GM23248 (cell line): ENCODE data around the gene ATAD5. TPM values are rescaled to one million over a fixed set of nuclear protein-coding genes. Genes with fewer than 3 reads are reported as not detected.
"Not testable (repeated sequence)": the region's sequence is repeated elsewhere in the genome, so short reads cannot be mapped to it uniquely, and the experiment has no call there.

Experiments used
- DNase-seq: peaks from one replicate; pipeline ENCODE4 v3.0.0-alpha.2; 2015
- H2AFZ ChIP-seq: fragments of 200-600 bp; sonication (generic); 2 replicates; pipeline ENCODE4 v1.6.1; 2016; ENCODE audit warnings: antibody characterized with exemption
- H3F3A ChIP-seq: fragments of 200-600 bp; sonication (generic); 2 replicates; pipeline ENCODE4 v1.6.1; 2016; ENCODE audit warnings: mild to moderate bottlenecking, antibody characterized with exemption, mixed run types; ENCODE audit not compliant: insufficient read depth
- H3K27ac ChIP-seq: fragments of 200-600 bp; sonication (generic); 2 replicates; pipeline ENCODE4 v1.5.1; 2016; ENCODE audit warnings: mild to moderate bottlenecking
- H3K27me3 ChIP-seq: fragments of 200-600 bp; sonication (generic); replicated peaks from 2 replicates; pipeline ENCODE4 v1.6.1; 2016; ENCODE audit warnings: mild to moderate bottlenecking; ENCODE audit not compliant: insufficient read depth
- H3K36me3 ChIP-seq: fragments of 200-600 bp; sonication (generic); 2 replicates; pipeline ENCODE4 v1.6.1; 2016; ENCODE audit warnings: low read depth, mild to moderate bottlenecking
- H3K4me1 ChIP-seq: fragments of 200-600 bp; sonication (generic); 2 replicates; pipeline ENCODE4 v1.6.1; 2016; ENCODE audit warnings: mild to moderate bottlenecking; ENCODE audit not compliant: insufficient read depth
- H3K4me2 ChIP-seq: fragments of 200-600 bp; sonication (generic); one replicate; pipeline ENCODE4 v1.6.1; 2016; ENCODE audit warnings: mild to moderate bottlenecking; ENCODE audit not compliant: unreplicated experiment
- H3K4me3 ChIP-seq: fragments of 200-600 bp; sonication (generic); 2 replicates; pipeline ENCODE4 v1.5.1; 2016; ENCODE audit warnings: mild to moderate bottlenecking
- H3K79me2 ChIP-seq: fragments of 200-600 bp; sonication (generic); 2 replicates; pipeline ENCODE4 v1.6.1; 2016; ENCODE audit warnings: mild to moderate bottlenecking; ENCODE audit not compliant: insufficient read depth
- H3K9ac ChIP-seq: fragments of 200-600 bp; sonication (generic); 2 replicates; pipeline ENCODE4 v1.6.1; 2016; ENCODE audit warnings: mild to moderate bottlenecking
- H3K9me2 ChIP-seq: fragments of 200-600 bp; sonication (generic); 2 replicates; pipeline ENCODE4 v1.6.1; 2016; ENCODE audit warnings: mixed run types, mild to moderate bottlenecking, moderate library complexity; ENCODE audit not compliant: insufficient read depth
- H3K9me3 ChIP-seq: fragments of 200-600 bp; sonication (generic); one replicate; pipeline ENCODE4 v1.6.1; 2017; ENCODE audit warnings: low read depth
- H4K20me1 ChIP-seq: fragments of 200-600 bp; sonication (generic); 2 replicates; pipeline ENCODE4 v1.6.0; 2016; ENCODE audit not compliant: insufficient read depth
- EZH2 ChIP-seq: fragments of 200-600 bp; sonication (generic); IDR thresholded peaks from 2 replicates; pipeline ENCODE4 v1.6.1; 2018; ENCODE audit warnings: antibody characterized with exemption, mild to moderate bottlenecking; ENCODE audit not compliant: insufficient read depth, poor library complexity, severe bottlenecking
- EZH2phosphoT487 ChIP-seq: fragments of 200-600 bp; sonication (generic); IDR thresholded peaks from 2 replicates; pipeline ENCODE4 v1.6.1; 2018; ENCODE audit warnings: antibody characterized with exemption, moderate library complexity, mild to moderate bottlenecking, low read depth; ENCODE audit not compliant: insufficient read depth
- WGBS, 2 experiments: methylation state at CpG; one replicate each; pipeline ENCODE4 v1.1.6; 2015 to 2017; ENCODE audit warnings: low lambda C conversion rate in 2 of 2, low coverage in 1 of 2; ENCODE audit errors: missing lambda C conversion rate in 2 of 2; 5-methylcytosine and 5-hydroxymethylcytosine counted together
- in situ Hi-C: fragments of 300-500 bp; cut with MboI; formaldehyde crosslinking; loops from 2 replicates; pipeline ENCODE4 v1.15.0; 2020
- polyA plus RNA-seq: library from polyadenylated mRNA; unstranded; fragments of >200 nt; fragmentation: Nextera tagmentation; extraction: Ambion mirVana; gene quantifications from 2 replicates; pipeline ENCODE4 v1.2.1, GENCODE V29; 2016
- total RNA-seq: library from RNA; depleted of rRNA; stranded (reverse); fragments of >200 nt; shearing (Covaris generic); gene quantifications from 2 replicates; pipeline ENCODE4 v1.2.3, GENCODE V29; 2014

The ATAD5 gene
- total and polyA plus RNA-seq, 2 experiments from 2014 or later = 1.1 to 1.8 TPM

DNA sequence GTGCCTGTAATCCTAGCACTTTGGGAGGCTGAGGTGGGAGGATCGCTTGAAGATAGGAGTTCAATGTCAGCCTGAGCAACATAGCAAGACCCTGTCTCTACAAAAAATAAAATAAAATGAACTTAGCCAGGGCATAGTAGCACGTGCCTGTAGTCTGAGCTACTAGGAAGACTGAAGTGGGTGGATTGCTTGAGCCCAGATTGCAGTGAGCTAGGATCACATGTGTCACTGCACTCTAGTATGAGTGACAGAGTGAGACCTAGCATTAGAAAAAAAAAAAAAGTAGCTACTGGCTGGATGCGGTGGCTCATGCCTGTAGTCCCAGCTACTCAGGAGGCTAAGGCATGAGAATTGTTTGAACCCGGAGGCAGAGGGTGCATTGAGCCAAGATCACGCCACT lies 96.0 kb downstream of the ATAD5 start:
- H3K36me3 ChIP-seq = no peaks in the 10 kb centered on the region
- H3K4me2 ChIP-seq = no peak overlapping the region
- no peaks in the 10 kb centered on the region for H3F3A ChIP-seq
- no peaks in the 10 kb centered on the region for H3K9me3 ChIP-seq
- H3K9ac ChIP-seq = no peak overlapping the region
- no peak overlapping the region for H3K4me3 ChIP-seq
- no peak overlapping the region for H3K27ac ChIP-seq
- H2AFZ ChIP-seq = no peak overlapping the region
- no peaks in the 10 kb centered on the region for H4K20me1 ChIP-seq
- no peaks in the 10 kb centered on the region for H3K4me1 ChIP-seq
- H3K79me2 ChIP-seq = no peaks in the 10 kb centered on the region
- peaks cover 12% of the 10 kb centered on the region; the same call in 1 of the 2 replicates for H3K27me3 ChIP-seq
- 71 to 77% methylated on average over 5 of the region's 5 CpGs for WGBS, 2 experiments
- in situ Hi-C loops = no loop called here
- no peak for DNase-seq
- TF ChIP-seq EZH2 = no peak
- TF ChIP-seq EZH2phosphoT487 = no peak
- H3K9me2 ChIP-seq = no peaks in the 10 kb centered on the region

DNA sequence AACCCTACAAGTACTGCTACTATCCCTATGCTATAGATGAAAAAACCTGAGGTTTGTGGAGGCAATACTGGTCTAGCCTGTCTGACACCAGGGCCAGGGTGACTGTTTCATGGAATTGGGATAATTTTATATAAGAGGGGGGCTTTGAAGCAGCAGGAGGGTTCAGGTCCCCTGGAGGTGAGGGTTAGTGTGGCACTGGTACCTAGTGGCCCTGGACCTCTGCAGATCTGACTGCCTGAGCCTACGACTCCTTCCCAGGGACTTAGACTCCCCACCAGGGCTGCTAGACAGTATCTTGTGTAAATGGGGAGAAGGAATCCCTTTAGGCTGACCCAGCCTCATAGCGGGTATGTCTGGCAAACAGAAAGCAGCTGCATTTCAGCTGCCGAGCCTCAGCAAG lies 96.8 kb downstream of the ATAD5 start:
- in situ Hi-C loops = no loop called here
- H3K36me3 ChIP-seq = no peaks in the 10 kb centered on the region

DNA sequence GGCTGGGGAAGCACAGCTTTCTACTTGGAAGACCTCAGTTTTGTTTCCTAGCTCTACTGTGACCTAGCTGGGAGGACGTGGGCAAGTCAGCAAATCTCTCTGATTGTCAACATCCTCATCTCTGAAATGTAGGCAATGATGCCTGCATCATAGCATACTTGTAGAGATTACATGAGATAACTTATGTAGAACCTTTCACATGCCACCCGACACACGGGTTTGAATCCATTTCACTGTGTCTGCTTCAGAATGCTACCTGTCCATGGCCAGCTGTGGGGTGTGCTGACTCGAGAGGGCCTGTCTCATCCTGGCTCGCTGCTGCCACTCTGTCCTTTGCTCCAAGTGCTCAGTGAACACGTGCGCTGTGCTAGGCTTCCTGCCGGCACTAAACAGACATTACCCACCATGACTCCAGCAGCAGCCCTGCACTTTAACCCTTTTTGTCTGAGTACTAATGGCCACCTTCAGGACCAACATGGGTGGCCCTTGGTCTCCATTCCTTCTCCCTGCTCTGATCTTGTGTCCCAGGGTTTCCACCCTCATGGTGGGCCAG lies 97.4 kb downstream of the ATAD5 start:
- Histone ChIP-seq H3K9ac (no peak overlapping the region), H3K9me2 (no peaks in the 10 kb centered on the region), H2AFZ (no peak overlapping the region), H3K4me1 (no peaks in the 10 kb centered on the region), H3K79me2 (no peaks in the 10 kb centered on the region), H4K20me1 (no peaks in the 10 kb centered on the region), H3F3A (no peaks in the 10 kb centered on the region), H3K27me3 (peaks cover 3% of the 10 kb centered on the region; the same call in 1 of the 2 replicates), H3K4me3 (no peak overlapping the region), H3K36me3 (no peaks in the 10 kb centered on the region), H3K4me2 (no peak overlapping the region), H3K9me3 (no peaks in the 10 kb centered on the region), H3K27ac (no peak overlapping the region)
- no peak for DNase-seq
- TF ChIP-seq EZH2 = no peak
- no peak for TF ChIP-seq EZH2phosphoT487
- WGBS, 2 experiments = 38 to 40% methylated on average over 8 of the region's 8 CpGs
- in situ Hi-C loops = no loop called here

More for the DNA sequence above, 96.8 kb downstream of the ATAD5 start:
- no peak overlapping the region for H3K4me2 ChIP-seq
- DNase-seq = no peak
- no peak overlapping the region for H3K9ac ChIP-seq
- no peaks in the 10 kb centered on the region for H3K4me1 ChIP-seq
- H3K4me3 ChIP-seq = no peak overlapping the region
- H4K20me1 ChIP-seq = no peaks in the 10 kb centered on the region
- H3K27ac ChIP-seq = no peak overlapping the region
- TF ChIP-seq EZH2 (no peak), EZH2phosphoT487 (no peak)
- no peaks in the 10 kb centered on the region for H3K79me2 ChIP-seq
- no peak overlapping the region for H2AFZ ChIP-seq
- no peaks in the 10 kb centered on the region for H3K9me2 ChIP-seq
- H3K27me3 ChIP-seq = peaks cover 4% of the 10 kb centered on the region; the same call in 1 of the 2 replicates
- H3F3A ChIP-seq = no peaks in the 10 kb centered on the region
- 86% methylated on average over 3 of the region's 3 CpGs for WGBS, 2 experiments
- no peaks in the 10 kb centered on the region for H3K9me3 ChIP-seq

DNA sequence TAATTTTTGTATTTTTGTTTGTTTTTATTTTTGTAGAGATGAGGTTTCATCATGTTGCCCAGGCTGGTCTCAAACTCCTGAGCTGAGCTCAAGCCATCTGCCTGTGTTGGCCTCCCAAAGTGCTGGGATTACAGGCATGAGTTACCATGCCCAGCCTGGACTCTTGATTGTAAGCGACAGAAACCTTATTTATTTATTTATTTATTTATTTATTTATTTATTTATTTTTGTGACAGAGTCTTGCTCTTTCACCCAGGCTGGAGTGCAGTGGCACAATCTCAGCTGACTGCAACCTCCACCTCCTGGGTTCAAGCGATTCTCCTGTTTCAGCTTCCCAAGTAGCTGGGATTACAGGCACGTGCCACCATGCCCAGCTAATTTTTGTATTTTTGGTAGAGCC lies 98.1 kb downstream of the ATAD5 start:
- H3F3A ChIP-seq, DNase-seq, H2AFZ ChIP-seq, H3K79me2 ChIP-seq, H3K9ac ChIP-seq, H3K27me3 ChIP-seq, H3K4me3 ChIP-seq, H3K9me3 ChIP-seq, H3K4me1 ChIP-seq, in situ Hi-C loops, H3K36me3 ChIP-seq, H3K9me2 ChIP-seq, H3K4me2 ChIP-seq, H4K20me1 ChIP-seq, H3K27ac ChIP-seq: not testable (repeated sequence)
- WGBS, 2 experiments = 76 to 80% methylated on average over 3 of the region's 3 CpGs

DNA sequence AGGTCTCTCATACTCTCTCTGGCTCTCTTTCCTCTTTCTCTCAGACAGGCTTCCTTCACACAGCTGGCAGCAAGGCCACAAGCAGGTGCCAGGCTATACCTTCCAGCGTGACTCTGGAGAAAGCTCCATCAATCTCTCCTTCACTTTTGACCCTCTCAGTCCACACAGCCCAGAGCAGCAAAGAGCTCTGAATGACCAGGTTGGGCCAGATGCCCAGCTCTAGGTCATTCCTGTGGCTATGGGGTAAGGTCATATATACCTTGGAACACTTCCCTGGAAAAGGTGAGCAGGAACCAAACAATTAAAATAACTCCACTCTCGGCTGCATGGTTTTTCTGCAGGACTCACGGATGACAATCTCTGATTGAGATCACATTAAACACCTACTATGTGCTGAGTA lies 98.7 kb downstream of the ATAD5 start:
- no peak for TF ChIP-seq EZH2phosphoT487
- no peak for TF ChIP-seq EZH2
- H2AFZ ChIP-seq = no peak overlapping the region
- H3K4me2 ChIP-seq = no peak overlapping the region
- H3K9me3 ChIP-seq = no peaks in the 10 kb centered on the region
- no peak overlapping the region for H3K9ac ChIP-seq
- H3K9me2 ChIP-seq = no peaks in the 10 kb centered on the region
- no peak overlapping the region for H3K27ac ChIP-seq
- H3K4me3 ChIP-seq = no peak overlapping the region
- no peaks in the 10 kb centered on the region for H3F3A ChIP-seq
- H4K20me1 ChIP-seq = no peaks in the 10 kb centered on the region
- H3K27me3 ChIP-seq = no peaks in the 10 kb centered on the region
- WGBS, 2 experiments = 69 to 71% methylated on average over 3 of the region's 3 CpGs
- H3K36me3 ChIP-seq = no peaks in the 10 kb centered on the region
- in situ Hi-C loops = no loop called here
- H3K79me2 ChIP-seq = no peaks in the 10 kb centered on the region
- no peaks in the 10 kb centered on the region for H3K4me1 ChIP-seq
- no peak for DNase-seq

DNA sequence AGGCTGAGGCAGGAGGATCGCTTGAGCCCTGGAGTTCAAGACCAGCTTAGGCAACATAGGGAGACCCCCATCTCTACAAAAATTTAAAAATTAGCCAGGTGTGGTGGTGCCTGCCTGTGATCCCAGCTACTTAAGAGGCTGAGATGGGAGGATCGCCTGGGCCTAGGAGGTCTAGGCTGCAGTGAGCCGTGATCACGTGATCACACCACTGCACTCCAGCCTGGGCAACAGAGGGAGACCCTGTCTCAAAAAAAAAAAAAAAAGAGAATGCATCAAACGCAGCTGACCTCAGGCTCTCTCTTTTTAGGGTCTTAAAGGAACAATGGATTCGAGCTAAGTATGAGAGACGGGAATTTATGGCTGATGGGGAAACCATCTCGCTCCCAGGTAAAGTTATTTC lies 99.8 kb downstream of the ATAD5 start:
- WGBS, 2 experiments = 73 to 74% methylated on average over 8 of the region's 8 CpGs
- in situ Hi-C loops, H3K4me1 ChIP-seq, DNase-seq, H2AFZ ChIP-seq, H4K20me1 ChIP-seq, H3F3A ChIP-seq, H3K4me2 ChIP-seq, H3K9me3 ChIP-seq, H3K4me3 ChIP-seq, H3K9ac ChIP-seq, H3K27ac ChIP-seq, H3K9me2 ChIP-seq, H3K36me3 ChIP-seq, H3K79me2 ChIP-seq, H3K27me3 ChIP-seq: not testable (repeated sequence)
